UCSD-AML1 (cell line): ENCODE results near the gene NEXMIF.
"Not testable (repeated sequence)": the region's sequence is repeated elsewhere in the genome, so short reads cannot be mapped to it uniquely, and the experiment has no call there.

Experiments used
- DNase-seq: peaks from one replicate; lab custom pipeline; 2025; ENCODE audit not compliant: unreplicated experiment; lab: John Stamatoyannopoulos, UW

NEXMIF gene

GRCh38 chrX:74925225-74926088 is at the start of gene NEXMIF:
Gene NEXMIF (minus strand): TSS chrX:74925452.
- DNase-seq, result no peak

- DNase-seq, result not testable (repeated sequence)
These were observed 36.7 kb upstream of the NEXMIF start for GRCh38 chrX:74961962-74962361.

GRCh38 chrX:74949717-74950116 is 24.5 kb upstream of the NEXMIF start:
- no peak for DNase-seq

- no peak for DNase-seq
These were observed 15.2 kb upstream of the NEXMIF start for GRCh38 chrX:74940414-74940813.

- no peak for DNase-seq
These were observed 6.0 kb upstream of the NEXMIF start for GRCh38 chrX:74931214-74931613.

- no peak for DNase-seq
These were observed 615 bp downstream of the NEXMIF start for GRCh38 chrX:74924449-74925224.

GRCh38 chrX:74923942-74924448 is 1.3 kb downstream of the NEXMIF start:
- DNase-seq, result no peak

GRCh38 chrX:74922922-74923543 is 2.2 kb downstream of the NEXMIF start:
- no peak for DNase-seq

- DNase-seq, result no peak
These were observed 13.8 kb downstream of the NEXMIF start for GRCh38 chrX:74911494-74911893.

- no peak for DNase-seq
These were observed 18.8 kb downstream of the NEXMIF start for GRCh38 chrX:74906417-74906816.

- no peak for DNase-seq
These were observed 22.4 kb downstream of the NEXMIF start for GRCh38 chrX:74902806-74903205.

- DNase-seq, result no peak
These were observed 32.7 kb downstream of the NEXMIF start for GRCh38 chrX:74892561-74892960.

- DNase-seq, result no peak
These were observed 34.4 kb downstream of the NEXMIF start for GRCh38 chrX:74890676-74891430.

GRCh38 chrX:74882383-74882782 is 42.9 kb downstream of the NEXMIF start:
- DNase-seq, result not testable (repeated sequence)

- no peak for DNase-seq
These were observed 59.5 kb downstream of the NEXMIF start for GRCh38 chrX:74865725-74866124.

GRCh38 chrX:74853255-74853654 is 72.0 kb downstream of the NEXMIF start:
- DNase-seq, result no peak

GRCh38 chrX:74835566-74835965 is 89.7 kb downstream of the NEXMIF start:
- no peak for DNase-seq

GRCh38 chrX:74819797-74820196 is 105.5 kb downstream of the NEXMIF start:
- not testable (repeated sequence) for DNase-seq

GRCh38 chrX:74814681-74815080 is 110.6 kb downstream of the NEXMIF start:
- DNase-seq, result no peak

GRCh38 chrX:74804574-74804973 is 120.7 kb downstream of the NEXMIF start:
- DNase-seq, result no peak

- DNase-seq, result no peak
These were observed 125.2 kb downstream of the NEXMIF start for GRCh38 chrX:74800062-74800461.
